GM12864 (cell line): Measurements from ENCODE around the gene PRKCD.
A peak's percentile ranks its signal among the peaks of the same experiment; 100 is the strongest.

Source experiments
- DNase-seq: peaks from one replicate; pipeline ENCODE4 v3.0.0-alpha.2; 2011; ENCODE audit warnings: low read depth
- H3K4me3 ChIP-seq: 2 replicates; pipeline ENCODE4 v1.5.1; 2011; ENCODE audit warnings: mild to moderate bottlenecking, low read depth, low read length, control low read depth
- TF ChIP-seq, protein P1 (sequence below): IDR thresholded peaks from 2 replicates; pipeline ENCODE4 v1.5.1; 2011; ENCODE audit warnings: low read depth, mild to moderate bottlenecking, moderate library complexity, low read length, control low read depth, inconsistent platforms; ENCODE audit errors: missing control alignments

Gene PRKCD

DNA sequence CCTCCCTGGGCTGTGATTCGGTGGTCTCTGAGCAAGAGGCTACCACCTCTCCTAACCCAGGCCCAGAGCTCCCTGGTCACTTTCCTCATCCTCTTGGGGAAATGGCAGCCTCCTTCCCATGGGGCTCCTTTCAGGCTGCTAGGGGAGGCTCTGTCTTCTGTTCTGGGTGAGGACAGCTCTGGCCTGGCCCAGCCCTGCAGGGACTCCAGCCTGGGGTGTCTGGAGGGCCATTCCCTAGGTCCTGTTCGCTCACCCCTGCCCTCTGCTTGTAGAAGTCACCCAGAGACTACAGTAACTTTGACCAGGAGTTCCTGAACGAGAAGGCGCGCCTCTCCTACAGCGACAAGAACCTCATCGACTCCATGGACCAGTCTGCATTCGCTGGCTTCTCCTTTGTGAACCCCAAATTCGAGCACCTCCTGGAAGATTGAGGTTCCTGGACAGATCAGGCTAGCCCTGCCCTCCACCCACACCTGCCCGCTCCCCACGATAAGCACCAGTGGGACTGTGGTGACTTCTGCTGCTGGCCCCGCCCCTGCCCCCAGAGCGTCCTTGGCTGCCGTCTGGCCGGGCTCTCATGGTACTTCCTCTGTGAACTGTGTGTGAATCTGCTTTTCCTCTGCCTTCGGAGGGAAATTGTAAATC is 30.9 kb downstream of the PRKCD start:
- TF ChIP-seq, protein P1, sequence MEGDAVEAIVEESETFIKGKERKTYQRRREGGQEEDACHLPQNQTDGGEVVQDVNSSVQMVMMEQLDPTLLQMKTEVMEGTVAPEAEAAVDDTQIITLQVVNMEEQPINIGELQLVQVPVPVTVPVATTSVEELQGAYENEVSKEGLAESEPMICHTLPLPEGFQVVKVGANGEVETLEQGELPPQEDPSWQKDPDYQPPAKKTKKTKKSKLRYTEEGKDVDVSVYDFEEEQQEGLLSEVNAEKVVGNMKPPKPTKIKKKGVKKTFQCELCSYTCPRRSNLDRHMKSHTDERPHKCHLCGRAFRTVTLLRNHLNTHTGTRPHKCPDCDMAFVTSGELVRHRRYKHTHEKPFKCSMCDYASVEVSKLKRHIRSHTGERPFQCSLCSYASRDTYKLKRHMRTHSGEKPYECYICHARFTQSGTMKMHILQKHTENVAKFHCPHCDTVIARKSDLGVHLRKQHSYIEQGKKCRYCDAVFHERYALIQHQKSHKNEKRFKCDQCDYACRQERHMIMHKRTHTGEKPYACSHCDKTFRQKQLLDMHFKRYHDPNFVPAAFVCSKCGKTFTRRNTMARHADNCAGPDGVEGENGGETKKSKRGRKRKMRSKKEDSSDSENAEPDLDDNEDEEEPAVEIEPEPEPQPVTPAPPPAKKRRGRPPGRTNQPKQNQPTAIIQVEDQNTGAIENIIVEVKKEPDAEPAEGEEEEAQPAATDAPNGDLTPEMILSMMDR = no peak
- no peak for DNase-seq
- H3K4me3 ChIP-seq = no peak overlapping the region

DNA sequence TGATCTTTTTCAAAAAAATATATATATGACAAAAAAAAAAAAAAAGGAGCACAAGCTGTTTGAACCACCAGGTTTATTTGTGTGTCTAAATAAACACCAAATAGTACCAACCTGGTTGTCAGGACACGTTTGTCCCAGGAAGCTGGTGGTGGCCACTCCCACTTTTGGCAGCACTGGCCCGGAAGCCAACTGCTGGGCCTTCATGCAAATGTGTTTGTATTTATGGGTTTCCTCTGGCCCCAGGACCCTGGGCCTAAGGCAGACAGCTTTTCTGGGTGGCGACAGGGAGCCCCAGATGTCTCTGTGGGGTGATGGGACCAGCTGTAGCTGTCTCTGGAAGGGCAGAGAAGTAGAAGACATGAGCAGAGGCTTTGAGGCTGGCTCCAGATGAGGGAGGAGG is 31.6 kb downstream of the PRKCD start:
- DNase-seq = peak; percentile 80
- TF ChIP-seq, protein P1 = no peak
- H3K4me3 ChIP-seq = no peak overlapping the region

DNA sequence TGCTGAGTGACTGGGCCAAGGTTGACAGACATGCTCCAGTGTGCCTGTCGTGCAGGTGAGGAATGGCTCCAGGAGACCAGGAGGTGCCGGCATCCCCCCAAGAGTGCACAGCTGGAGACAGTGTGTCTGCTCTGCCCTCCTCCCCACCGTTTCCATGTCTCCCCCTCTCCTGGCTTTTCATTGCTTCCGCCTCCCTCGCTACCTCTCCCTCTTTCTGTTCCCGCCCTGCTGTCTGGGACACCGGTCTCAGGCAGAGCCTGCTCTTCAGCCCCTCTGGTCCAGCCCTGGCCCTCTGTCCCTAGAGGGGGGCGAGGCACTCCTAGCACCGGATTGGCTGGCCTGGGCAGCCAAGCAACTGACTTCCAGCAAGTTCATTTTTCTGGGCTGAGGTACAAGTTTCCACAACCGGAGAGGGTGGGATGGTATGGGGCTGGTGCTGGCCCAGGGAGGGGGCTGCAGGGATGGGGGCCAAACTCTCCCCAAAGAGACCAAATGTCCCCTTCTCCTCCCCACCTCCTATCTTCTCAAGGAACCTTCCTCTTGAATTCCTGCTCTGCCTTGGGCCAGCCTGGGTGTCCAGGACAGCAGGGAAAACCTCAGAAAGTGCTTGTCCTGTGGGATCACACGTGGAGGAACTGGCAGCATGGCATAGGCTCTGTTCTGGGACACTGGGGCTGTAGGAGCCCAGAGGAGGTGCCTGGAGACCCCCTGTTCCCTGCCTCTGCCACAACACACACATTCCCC is 32.6 kb downstream of the PRKCD start:
- no peak overlapping the region for H3K4me3 ChIP-seq
- TF ChIP-seq, protein P1 = no peak
- DNase-seq = no peak

DNA sequence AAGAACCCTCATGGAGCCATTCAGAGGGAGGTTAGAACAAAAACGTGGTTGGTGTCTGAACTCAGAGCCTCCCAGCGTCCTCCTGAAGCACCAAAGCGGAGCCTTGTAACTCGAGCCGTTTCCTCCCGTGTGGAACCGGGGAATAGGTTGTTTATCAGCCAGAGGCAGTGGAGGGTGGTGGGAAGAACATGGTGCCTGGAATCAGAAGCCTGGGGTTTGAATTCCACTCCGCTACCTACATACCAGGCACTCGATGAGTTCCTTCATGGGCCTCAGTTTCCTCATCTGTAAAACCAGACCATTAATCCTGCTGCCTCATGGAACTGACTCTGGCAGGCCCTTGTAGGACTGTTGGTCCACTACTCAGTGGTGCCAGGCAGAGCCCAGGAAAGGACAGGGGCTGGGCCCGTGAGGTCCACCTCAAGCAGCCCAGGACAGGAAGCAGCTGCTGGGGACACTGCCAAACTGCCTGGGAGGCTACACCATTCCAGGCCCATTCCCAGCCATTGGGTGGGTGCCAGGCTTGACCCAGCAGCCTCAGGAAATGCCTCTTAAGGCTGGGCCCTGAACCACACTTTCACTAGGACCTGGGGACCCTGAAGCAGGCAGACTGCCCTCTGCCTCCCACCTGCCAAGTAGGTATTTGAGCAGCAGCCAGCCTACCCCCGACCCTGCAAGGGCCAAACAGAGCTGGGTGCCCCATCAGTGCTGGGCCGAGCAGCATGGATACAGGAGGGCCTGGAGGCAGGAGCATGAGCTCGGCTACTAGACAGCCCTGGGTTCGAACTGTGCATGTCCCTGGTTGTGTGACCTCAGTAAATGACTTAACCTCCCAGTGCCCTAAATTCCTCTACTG is 33.4 kb downstream of the PRKCD start:
- no peak for DNase-seq
- H3K4me3 ChIP-seq = no peak overlapping the region
- TF ChIP-seq, protein P1 = no peak

DNA sequence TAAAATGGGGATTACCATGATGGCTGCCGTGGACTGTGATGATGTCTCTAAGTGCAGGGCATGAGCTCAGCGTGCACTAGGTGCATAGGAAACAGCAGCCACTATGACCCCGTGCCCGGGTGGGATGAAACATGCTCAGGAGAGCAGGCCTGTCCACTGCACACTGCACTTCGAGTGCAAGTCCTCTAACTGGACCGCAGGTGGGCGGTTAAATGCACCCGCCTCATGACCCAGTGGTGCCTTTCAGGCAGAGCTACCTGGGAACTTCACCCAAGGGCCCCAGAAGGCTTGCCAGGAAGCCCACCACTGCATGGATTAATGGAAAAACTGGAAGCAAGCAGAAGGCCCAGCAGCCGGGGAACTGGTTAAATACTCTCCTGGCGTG is 34.0 kb downstream of the PRKCD start:
- TF ChIP-seq, protein P1 = no peak
- DNase-seq = no peak
- no peak overlapping the region for H3K4me3 ChIP-seq

DNA sequence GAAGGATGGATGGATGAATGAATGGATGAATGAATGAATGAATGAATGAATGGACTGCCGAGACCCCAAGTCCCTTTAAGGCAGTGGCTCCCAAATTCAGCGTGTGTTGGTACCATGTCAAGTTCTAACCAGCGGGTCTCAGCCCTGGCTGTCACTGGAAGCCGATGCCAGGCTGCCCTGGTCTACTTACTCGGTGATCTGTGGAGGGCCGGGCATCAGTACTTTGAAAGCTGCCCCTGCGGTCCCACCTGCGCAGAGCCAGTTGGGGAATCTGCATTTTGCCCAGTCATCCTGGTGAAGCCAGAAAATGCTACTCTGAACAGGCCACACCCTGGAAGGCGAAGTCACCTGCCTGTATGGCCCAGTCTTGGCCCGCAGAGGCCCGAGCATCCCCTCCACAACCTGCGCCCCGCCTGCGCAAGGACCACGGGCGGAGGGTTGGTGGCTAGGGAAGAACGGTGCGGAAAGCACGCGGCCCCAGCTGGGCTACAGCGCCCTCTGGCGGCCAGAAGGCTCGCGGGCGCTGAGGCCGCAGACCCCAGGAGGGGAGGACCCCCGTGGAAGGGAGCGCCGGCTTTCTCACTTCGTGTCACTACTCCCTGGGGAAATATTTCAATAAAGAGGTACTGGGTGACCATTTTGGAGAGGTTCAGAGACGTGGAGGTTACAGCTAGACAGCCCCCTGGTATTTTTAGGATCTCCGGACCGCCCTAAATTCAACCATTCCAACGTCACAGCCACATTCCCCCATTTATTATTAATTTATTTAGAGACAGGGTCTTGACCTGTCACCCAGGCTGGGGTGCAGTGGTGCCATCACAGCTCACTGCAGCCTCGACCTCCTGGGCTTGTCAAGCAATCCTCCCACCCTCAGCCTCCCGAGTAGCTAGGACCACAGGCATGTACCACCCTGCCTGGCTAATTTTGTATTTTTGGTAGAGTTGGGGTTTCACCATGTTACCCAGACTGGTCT is 34.9 kb downstream of the PRKCD start:
- TF ChIP-seq, protein P1 = peak; percentile 97
- no peak for DNase-seq

More for the DNA sequence above, 34.9 kb downstream of the PRKCD start:
- no peak overlapping the region; the same call in 1 of the 2 replicates for H3K4me3 ChIP-seq
